Stimulated activated CD8-positive, alpha-beta memory T cell treated with anti-CD3 and anti-CD28 coated beads, Interleukin-7, amount 100 ng/mL, for 1 hour (primary cell): ENCODE results near the gene DLEC1.

ENCODE experiments used
- DNase-seq, 2 donors: peaks; one replicate each; pipeline ENCODE4 v3.0.0-alpha.2; 2020; ENCODE audit warnings: low read depth in 2 of 2

DLEC1 gene

GRCh38 chr3:38002291-38002876 lies 36.6 kb upstream of the DLEC1 start:
- DNase-seq: no peak

GRCh38 chr3:38002940-38003339 lies 36.1 kb upstream of the DLEC1 start:
- DNase-seq: no peak

GRCh38 chr3:38003371-38003816 lies 35.6 kb upstream of the DLEC1 start:
- DNase-seq: no peak

GRCh38 chr3:38003817-38004414 lies 35.1 kb upstream of the DLEC1 start:
- no peak for DNase-seq

GRCh38 chr3:38004415-38005075 lies 34.5 kb upstream of the DLEC1 start:
- DNase-seq: peak in 1 of 2 donors; percentile 48

- no peak for DNase-seq
Measured at GRCh38 chr3:38005076-38006020, 33.7 kb upstream of the DLEC1 start.

GRCh38 chr3:38006031-38006430 lies 33.0 kb upstream of the DLEC1 start:
- DNase-seq: no peak

GRCh38 chr3:38006445-38006995 lies 32.5 kb upstream of the DLEC1 start:
- no peak for DNase-seq

- no peak for DNase-seq
Measured at GRCh38 chr3:38007754-38008090, 31.3 kb upstream of the DLEC1 start.

- no peak for DNase-seq
Measured at GRCh38 chr3:38008191-38008701, 30.8 kb upstream of the DLEC1 start.

- no peak for DNase-seq
Measured at GRCh38 chr3:38008971-38009580, 29.9 kb upstream of the DLEC1 start.

- DNase-seq: no peak
Measured at GRCh38 chr3:38009807-38010591, 29.0 kb upstream of the DLEC1 start.

- no peak for DNase-seq
Measured at GRCh38 chr3:38011111-38011510, 27.9 kb upstream of the DLEC1 start.

- no peak for DNase-seq
Measured at GRCh38 chr3:38015485-38015884, 23.5 kb upstream of the DLEC1 start.

GRCh38 chr3:38015984-38016383 lies 23.0 kb upstream of the DLEC1 start:
- no peak for DNase-seq

GRCh38 chr3:38016410-38016809 lies 22.6 kb upstream of the DLEC1 start:
- no peak for DNase-seq

- no peak for DNase-seq
Measured at GRCh38 chr3:38016847-38017444, 22.1 kb upstream of the DLEC1 start.

- no peak for DNase-seq
Measured at GRCh38 chr3:38017445-38018295, 21.3 kb upstream of the DLEC1 start.
